SK-N-SH (cell line): ENCODE data around the gene CCN6. TPM values are rescaled to one million over a fixed set of nuclear protein-coding genes. Genes with fewer than 3 reads are reported as not detected.

Experiments
- CTCF ChIA-PET: fragments of 300-600, 350-600 bp; formaldehyde crosslinking; extraction: SDS; loops from one replicate; lab custom pipeline; 2021; lab: Yijun Ruan, JAX
- POLR2A ChIA-PET: fragments of 350-600 bp; sonication (Branson Sonifier 250); formaldehyde crosslinking; extraction: SDS; loops from one replicate; lab custom pipeline; 2020; ENCODE audit warnings: antibody characterized with exemption, inconsistent platforms; lab: Yijun Ruan, JAX
- DNase-seq: peaks from one replicate; pipeline ENCODE4 v3.0.0; 2012
- H2AFZ ChIP-seq: fragments of 200-600 bp; sonication (generic); 2 replicates; pipeline ENCODE4 v1.8.1; 2016; ENCODE audit warnings: antibody characterized with exemption, mild to moderate bottlenecking, low read depth
- H3F3A ChIP-seq: fragments of 200-600 bp; sonication (generic); replicated peaks from 2 replicates; pipeline ENCODE3; 2016; ENCODE audit warnings: antibody characterized with exemption, mild to moderate bottlenecking; ENCODE audit not compliant: insufficient read depth
- H3K27ac ChIP-seq, 2 experiments: fragments of 200-500 bp in 1 of 2; fragments of 200-600 bp in 1 of 2; sonication (Bioruptor generic) in 1 of 2; sonication (generic), shearing (Covaris generic) in 1 of 2; 2 replicates each; pipeline versions ENCODE4 v1.5.1 to v1.6.1; 2014 to 2016; ENCODE audit warnings: low read depth in 2 of 2, inconsistent platforms in 1 of 2, low read length in 1 of 2, mild to moderate bottlenecking in 1 of 2, mixed read lengths in 1 of 2
- H3K27me3 ChIP-seq: fragments of 200-600 bp; sonication (generic), shearing (Covaris generic); 2 replicates; pipeline ENCODE4 v1.6.1; 2016; ENCODE audit warnings: mixed run types; ENCODE audit not compliant: insufficient read depth
- H3K36me3 ChIP-seq, 2 experiments: fragments of 200-500 bp in 1 of 2; fragments of 200-600 bp in 1 of 2; sonication (Bioruptor generic) in 1 of 2; sonication (generic) in 1 of 2; replicated peaks in 1 of 2; 2 replicates each; pipeline versions ENCODE3 to v1.5.1; 2014 to 2016; ENCODE audit warnings: low read length in 1 of 2, mild to moderate bottlenecking in 1 of 2; ENCODE audit not compliant: insufficient read depth in 2 of 2, control insufficient read depth in 1 of 2
- H3K4me1 ChIP-seq, 2 experiments: fragments of 200-500 bp in 1 of 2; fragments of 200-600 bp in 1 of 2; sonication (Bioruptor generic) in 1 of 2; sonication (generic), shearing (Covaris generic) in 1 of 2; 2 replicates each; pipeline versions ENCODE4 v1.5.1 to v1.6.1; 2014 to 2016; ENCODE audit warnings: low read depth in 1 of 2, low read length in 1 of 2, mixed run types in 1 of 2; ENCODE audit not compliant: insufficient read depth in 2 of 2, control insufficient read depth in 1 of 2
- H3K4me2 ChIP-seq: fragments of 200-600 bp; sonication (generic), shearing (Covaris generic); 2 replicates; pipeline ENCODE4 v1.6.1; 2017; ENCODE audit warnings: mixed run types
- H3K4me3 ChIP-seq, 2 experiments: fragments of 200-500 bp in 1 of 2; fragments of 200-600 bp in 1 of 2; sonication (Bioruptor generic) in 1 of 2; sonication (generic), shearing (Covaris generic) in 1 of 2; 2 replicates each; pipeline versions ENCODE4 v1.5.1 to v1.8.1; 2014 to 2016; ENCODE audit warnings: low read depth in 2 of 2, inconsistent platforms in 1 of 2, low read length in 1 of 2, mild to moderate bottlenecking in 1 of 2, mixed read lengths in 1 of 2, moderate library complexity in 1 of 2
- H3K79me2 ChIP-seq: fragments of 200-600 bp; sonication (generic); 2 replicates; pipeline ENCODE4 v1.8.1; 2017; ENCODE audit warnings: mild to moderate bottlenecking; ENCODE audit not compliant: insufficient read depth
- H3K9ac ChIP-seq: fragments of 200-600 bp; sonication (generic); 2 replicates; pipeline ENCODE4 v1.6.1; 2017; ENCODE audit warnings: mixed run types
- H3K9me2 ChIP-seq: fragments of 200-600 bp; sonication (generic); 2 replicates; pipeline ENCODE4 v1.6.1; 2017; ENCODE audit warnings: mixed run types
- H3K9me3 ChIP-seq: fragments of 200-600 bp; sonication (generic); 2 replicates; pipeline ENCODE4 v1.6.1; 2017; ENCODE audit warnings: mixed run types, mild to moderate bottlenecking, moderate library complexity
- H4K20me1 ChIP-seq: fragments of 200-600 bp; sonication (generic); 2 replicates; pipeline ENCODE4 v1.6.1; 2017; ENCODE audit warnings: mild to moderate bottlenecking, mixed run types; ENCODE audit not compliant: insufficient read depth
- CHD2 ChIP-seq: fragments of 150-350 bp; IDR thresholded peaks from 2 replicates; pipeline ENCODE4 v1.6.1; 2018; ENCODE audit warnings: low read length; ENCODE audit not compliant: partially characterized antibody
- CTCF ChIP-seq: fragments of 200-600 bp; sonication (generic); IDR thresholded peaks from 2 replicates; pipeline ENCODE4 v1.6.1; 2017; ENCODE audit warnings: antibody characterized with exemption, mild to moderate bottlenecking, moderate library complexity
- FOXJ3 ChIP-seq: sonication (generic); formaldehyde crosslinking; IDR thresholded peaks from 2 replicates; pipeline ENCODE4 v1.5.1; 2020; ENCODE audit warnings: mild to moderate bottlenecking, missing genetic modification reagents
- FOXM1 ChIP-seq: IDR thresholded peaks from 2 replicates; pipeline ENCODE4 v1.4.0; 2012; ENCODE audit warnings: low read depth, mild to moderate bottlenecking
- GABPA ChIP-seq: IDR thresholded peaks from 2 replicates; pipeline ENCODE4 v1.4.0; 2012; ENCODE audit warnings: low read depth, mild to moderate bottlenecking
- GATA2 ChIP-seq: sonication (generic); formaldehyde crosslinking; IDR thresholded peaks from 2 replicates; pipeline ENCODE4 v1.5.0; 2020; ENCODE audit warnings: mild to moderate bottlenecking, missing genetic modification reagents
- MEF2A ChIP-seq: IDR thresholded peaks from 2 replicates; pipeline ENCODE4 v1.4.0; 2012; ENCODE audit warnings: low read depth, borderline replicate concordance
- NFIC ChIP-seq: IDR thresholded peaks from 2 replicates; pipeline ENCODE4 v1.4.0; 2012; ENCODE audit warnings: borderline replicate concordance
- PBX3 ChIP-seq: IDR thresholded peaks from 2 replicates; pipeline ENCODE4; 2012
- POLR2AphosphoS5 ChIP-seq: IDR thresholded peaks from 2 replicates; pipeline ENCODE4 v1.6.1; 2012; ENCODE audit warnings: low read depth, low read length
- RAD21 ChIP-seq: IDR thresholded peaks from 2 replicates; pipeline ENCODE4 v1.6.1; 2012; ENCODE audit warnings: mild to moderate bottlenecking, low read length
- RCOR1 ChIP-seq: fragments of 150-350 bp; IDR thresholded peaks from 2 replicates; pipeline ENCODE4 v1.6.1; 2017; ENCODE audit warnings: antibody characterized with exemption, low read length
- REST ChIP-seq: IDR thresholded peaks from 2 replicates; pipeline ENCODE4 v1.6.1; 2012; ENCODE audit warnings: mild to moderate bottlenecking, low read depth, low read length, moderate library complexity
- RFX5 ChIP-seq: IDR thresholded peaks from 2 replicates; pipeline ENCODE4 v1.6.1; 2012; ENCODE audit warnings: mild to moderate bottlenecking, improper control_type of control experiment, low read length
- RXRA ChIP-seq: IDR thresholded peaks from 2 replicates; pipeline ENCODE4 v1.4.0; 2012; ENCODE audit warnings: low read depth, mild to moderate bottlenecking, borderline replicate concordance
- SIN3A ChIP-seq: IDR thresholded peaks from 2 replicates; pipeline ENCODE4 v1.6.1; 2012; ENCODE audit warnings: low read depth, mild to moderate bottlenecking, low read length, moderate library complexity, borderline replicate concordance
- TAF1 ChIP-seq: IDR thresholded peaks from 2 replicates; pipeline ENCODE4 v1.6.1; 2012; ENCODE audit warnings: low read depth, mild to moderate bottlenecking, low read length, moderate library complexity, borderline replicate concordance
- TCF12 ChIP-seq: IDR thresholded peaks from 2 replicates; pipeline ENCODE4 v1.4.0; 2012
- TEAD4 ChIP-seq: IDR thresholded peaks from 2 replicates; pipeline ENCODE4 v1.4.0; 2012; ENCODE audit warnings: mild to moderate bottlenecking, borderline replicate concordance; ENCODE audit not compliant: insufficient read depth
- YY1 ChIP-seq: IDR thresholded peaks from 2 replicates; pipeline ENCODE4 v1.4.0; 2012; ENCODE audit warnings: low read depth, mild to moderate bottlenecking
- WGBS: methylation state at CpG from one replicate; pipeline ENCODE4 v1.1.6; 2017; ENCODE audit warnings: low lambda C conversion rate; 5-methylcytosine and 5-hydroxymethylcytosine counted together
- polyA plus RNA-seq, 3 experiments: library from polyadenylated mRNA; depleted of rRNA; stranded (reverse); fragments of >200 nt; gene quantifications; 2 replicates each; pipeline ENCODE4 v1.2.3, GENCODE V29; 2012

The CCN6 gene
- polyA plus RNA-seq, 1 of the 3 experiments (the other 2 are of a cell fraction) = not detected

GRCh38 chr6:112058243-112059032 lies 4.5 kb downstream of the CCN6 start:
- H3K27ac ChIP-seq = no peak overlapping the region
- TF ChIP-seq RXRA (no peak), TCF12 (no peak), FOXM1 (no peak), GATA2 (CRISPR knock-in tag) (no peak), MEF2A (no peak)
- TF ChIP-seq, all 33 proteins: peak for 0
- no peak for DNase-seq
- Histone ChIP-seq H3K9me2 (no peaks in the 10 kb centered on the region), H3K27me3 (no peaks in the 10 kb centered on the region), H3K4me1 (no peaks in the 10 kb centered on the region), H3K9ac (no peak overlapping the region), H3K4me2 (no peak overlapping the region), H3F3A (no peaks in the 10 kb centered on the region), H3K36me3 (no peaks in the 10 kb centered on the region), H2AFZ (no peak overlapping the region), H3K4me3 (no peak overlapping the region), H4K20me1 (no peaks in the 10 kb centered on the region), H3K79me2 (no peaks in the 10 kb centered on the region), H3K9me3 (no peaks in the 10 kb centered on the region)
- ChIA-PET CTCF (interaction anchor here (1.0 to 2.0 kb wide), 5 partner anchors 14 to 105 kb away, joined by 3 to 9 read pairs (median 4); partner anchors contain the start of genes FAM229B and TUBE1), POLR2A (no interaction called here)
- WGBS = 78% methylated on average over 4 of the region's 4 CpGs

- Histone ChIP-seq H3K9ac (no peak overlapping the region), H3K4me2 (no peak overlapping the region), H2AFZ (no peak overlapping the region), H4K20me1 (no peaks in the 10 kb centered on the region), H3K9me3 (no peaks in the 10 kb centered on the region), H3K4me1 (no peaks in the 10 kb centered on the region), H3F3A (no peaks in the 10 kb centered on the region), H3K36me3 (no peaks in the 10 kb centered on the region), H3K27me3 (no peaks in the 10 kb centered on the region), H3K27ac (no peak overlapping the region), H3K4me3 (no peak overlapping the region), H3K9me2 (no peaks in the 10 kb centered on the region), H3K79me2 (no peaks in the 10 kb centered on the region)
- CTCF ChIA-PET = interaction anchor here (1.0 to 1.8 kb wide), 4 partner anchors 12 to 103 kb away, joined by 3 to 8 read pairs (median 4); no protein-coding TSS in a partner anchor
- TF ChIP-seq RAD21 (no peak), GABPA (no peak), SIN3A (no peak), REST (no peak), POLR2AphosphoS5 (no peak), RXRA (no peak), TEAD4 (no peak), FOXJ3 (CRISPR knock-in tag) (no peak), RFX5 (no peak), CTCF (no peak), FOXM1 (no peak), YY1 (no peak), TCF12 (no peak), CHD2 (no peak), RCOR1 (no peak), PBX3 (no peak), TAF1 (no peak), NFIC (no peak)
- no peak for DNase-seq
- WGBS = 70% methylated on average over 4 of the region's 4 CpGs
- POLR2A ChIA-PET = no interaction called here
These were observed 7.7 kb downstream of the CCN6 start for GRCh38 chr6:112061605-112062004.
